Ishikawa (cell line): ENCODE data around the gene PCDH9.

Experiments used
- CEBPB ChIP-seq: IDR thresholded peaks from 2 replicates; pipeline ENCODE4 v1.6.1; 2012
- CREB1 ChIP-seq: IDR thresholded peaks from 2 replicates; pipeline ENCODE4 v1.6.1; 2012; ENCODE audit warnings: low read depth
- EGR1 ChIP-seq: IDR thresholded peaks from 2 replicates; pipeline ENCODE4 v1.6.1; 2012
- EP300 ChIP-seq: IDR thresholded peaks from 2 replicates; pipeline ENCODE4 v1.6.1; 2012; ENCODE audit warnings: borderline replicate concordance
- FOXM1 ChIP-seq: IDR thresholded peaks from 2 replicates; pipeline ENCODE4 v1.6.1; 2012; ENCODE audit warnings: low read depth, borderline replicate concordance
- NFIC ChIP-seq: IDR thresholded peaks from 2 replicates; pipeline ENCODE4 v1.6.1; 2012
- RAD21 ChIP-seq: IDR thresholded peaks from 2 replicates; pipeline ENCODE4 v1.6.1; 2012; ENCODE audit warnings: low read depth
- REST ChIP-seq: IDR thresholded peaks from 2 replicates; pipeline ENCODE4 v1.6.1; 2012; ENCODE audit warnings: low read depth, mild to moderate bottlenecking
- TAF1 ChIP-seq: IDR thresholded peaks from 2 replicates; pipeline ENCODE4 v1.6.1; 2012; ENCODE audit warnings: low read depth, mild to moderate bottlenecking
- TCF12 ChIP-seq: IDR thresholded peaks from 2 replicates; pipeline ENCODE4 v1.6.1; 2012; ENCODE audit warnings: low read depth
- TEAD4 ChIP-seq: IDR thresholded peaks from 2 replicates; pipeline ENCODE4 v1.6.1; 2012
- YY1 ChIP-seq: IDR thresholded peaks from 2 replicates; pipeline ENCODE4 v1.6.1; 2012; ENCODE audit warnings: low read depth
- ZBTB7A ChIP-seq: IDR thresholded peaks from 2 replicates; pipeline ENCODE4 v1.6.1; 2012; ENCODE audit warnings: low read depth
- TF ChIP-seq, protein P1 (sequence below): IDR thresholded peaks from 2 replicates; pipeline ENCODE4 v1.6.1; 2012
- TF ChIP-seq, protein P2 (sequence below): IDR thresholded peaks from 2 replicates; pipeline ENCODE4 v1.6.1; 2012

The PCDH9 gene

GRCh38 chr13:66369666-66370065, 860.5 kb downstream of the PCDH9 start:
- no peak for TF ChIP-seq YY1
- TF ChIP-seq ZBTB7A, result no peak
- TF ChIP-seq, protein P1, sequence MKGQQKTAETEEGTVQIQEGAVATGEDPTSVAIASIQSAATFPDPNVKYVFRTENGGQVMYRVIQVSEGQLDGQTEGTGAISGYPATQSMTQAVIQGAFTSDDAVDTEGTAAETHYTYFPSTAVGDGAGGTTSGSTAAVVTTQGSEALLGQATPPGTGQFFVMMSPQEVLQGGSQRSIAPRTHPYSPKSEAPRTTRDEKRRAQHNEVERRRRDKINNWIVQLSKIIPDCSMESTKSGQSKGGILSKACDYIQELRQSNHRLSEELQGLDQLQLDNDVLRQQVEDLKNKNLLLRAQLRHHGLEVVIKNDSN, result no peak
- TF ChIP-seq TEAD4, result no peak
- no peak for TF ChIP-seq CREB1
- TF ChIP-seq EP300, result no peak
- no peak for TF ChIP-seq CEBPB
- no peak for TF ChIP-seq NFIC
- TF ChIP-seq REST, result no peak
- TF ChIP-seq RAD21, result no peak
- TF ChIP-seq FOXM1, result no peak
- TF ChIP-seq TCF12, result no peak
- no peak for TF ChIP-seq EGR1
- TF ChIP-seq TAF1, result no peak
- TF ChIP-seq, protein P2, sequence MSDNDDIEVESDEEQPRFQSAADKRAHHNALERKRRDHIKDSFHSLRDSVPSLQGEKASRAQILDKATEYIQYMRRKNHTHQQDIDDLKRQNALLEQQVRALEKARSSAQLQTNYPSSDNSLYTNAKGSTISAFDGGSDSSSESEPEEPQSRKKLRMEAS, result no peak

DNA sequence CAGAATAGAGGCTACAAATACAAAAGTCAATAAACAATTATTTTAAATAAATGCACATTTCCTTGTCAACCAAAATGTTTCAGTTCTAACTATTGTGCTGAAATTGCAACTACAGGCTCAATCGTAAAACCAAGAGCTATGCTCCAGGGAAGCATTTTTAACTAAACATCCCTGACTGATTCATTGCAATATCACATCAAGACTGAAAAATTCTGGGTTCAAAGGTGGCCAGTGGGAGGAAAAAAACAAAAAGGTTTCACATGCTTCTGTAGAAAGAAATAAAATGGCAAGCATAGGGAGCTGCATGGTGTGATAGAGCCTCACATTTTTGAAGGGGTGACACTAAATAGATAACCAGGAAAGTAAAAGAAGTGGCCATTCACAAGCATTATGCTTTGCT, 862.8 kb downstream of the PCDH9 start:
- no peak for TF ChIP-seq RAD21
- TF ChIP-seq EGR1, result no peak
- no peak for TF ChIP-seq TCF12
- TF ChIP-seq CREB1, result no peak
- TF ChIP-seq EP300, result no peak
- TF ChIP-seq TEAD4, result no peak
- no peak for TF ChIP-seq ZBTB7A
- TF ChIP-seq REST, result no peak
- TF ChIP-seq TAF1, result no peak
- TF ChIP-seq, protein P1, result no peak
- TF ChIP-seq CEBPB, result no peak
- TF ChIP-seq NFIC, result no peak
- TF ChIP-seq FOXM1, result no peak

DNA sequence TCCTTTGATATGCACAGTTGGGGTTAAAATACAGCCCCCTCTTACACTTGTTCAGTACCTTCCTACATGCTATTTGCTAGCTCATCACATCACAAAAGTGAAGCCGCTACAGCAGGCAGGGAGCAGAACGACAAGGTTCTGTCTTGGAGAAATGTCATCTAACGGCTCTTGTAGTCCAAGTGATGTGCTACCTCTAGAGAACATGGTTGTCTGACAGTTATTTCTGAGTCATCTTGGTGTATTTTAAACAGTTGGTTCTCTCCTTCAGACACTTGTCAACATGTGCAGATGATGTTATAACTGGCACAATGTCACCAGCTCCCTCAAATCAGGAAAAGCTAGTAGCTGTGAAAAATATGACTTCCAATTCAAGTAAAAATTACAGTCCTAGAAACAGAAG, 865.0 kb downstream of the PCDH9 start:
- TF ChIP-seq TAF1, result no peak
- no peak for TF ChIP-seq CEBPB
- no peak for TF ChIP-seq YY1
- no peak for TF ChIP-seq FOXM1
- TF ChIP-seq EGR1, result no peak
- TF ChIP-seq, protein P2, result no peak
- no peak for TF ChIP-seq NFIC
- no peak for TF ChIP-seq ZBTB7A

DNA sequence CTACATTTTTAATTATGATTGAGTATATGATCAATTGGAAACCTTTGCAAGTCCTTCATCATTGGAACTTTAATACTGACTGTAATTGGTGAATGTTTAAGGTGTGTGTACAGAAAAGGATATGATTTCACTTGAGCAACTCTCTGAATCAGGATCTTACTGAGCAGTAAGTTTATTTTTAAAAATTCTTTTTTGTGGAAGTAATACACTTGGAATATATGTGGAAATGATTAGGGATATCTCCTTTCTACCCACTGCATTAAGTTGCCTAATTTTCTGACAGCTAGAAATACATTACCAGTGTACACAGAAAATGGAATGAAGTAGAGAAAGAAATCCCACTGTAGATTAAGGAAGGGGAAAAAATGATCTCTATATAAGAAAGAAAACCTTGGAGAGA, 865.8 kb downstream of the PCDH9 start:
- TF ChIP-seq EGR1 (no peak), TAF1 (no peak)

DNA sequence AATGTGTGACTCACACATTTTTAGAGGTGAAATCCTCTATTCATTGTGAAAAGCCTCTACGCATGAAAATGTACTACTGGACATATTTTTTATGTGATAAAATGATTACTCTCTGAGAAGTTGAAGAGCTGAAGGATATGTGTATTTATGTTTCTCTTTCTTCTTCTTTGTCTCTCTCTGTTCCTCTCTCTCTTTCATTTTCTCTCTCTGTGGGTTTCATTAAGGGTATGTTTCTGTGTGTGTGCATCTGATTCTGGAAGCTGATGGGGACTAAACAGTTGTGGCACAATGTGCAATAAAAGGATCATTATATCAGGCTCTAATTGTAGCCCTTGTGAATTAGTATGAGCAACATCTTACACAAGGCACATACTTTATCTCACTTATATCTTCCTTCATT, 867.7 kb downstream of the PCDH9 start:
- TF ChIP-seq EGR1 (no peak), ZBTB7A (no peak), REST (no peak), TCF12 (no peak), YY1 (no peak), CREB1 (no peak), NFIC (no peak), TEAD4 (no peak), CEBPB (no peak), FOXM1 (no peak)
- TF ChIP-seq, protein P1, result no peak
- TF ChIP-seq, protein P2, result no peak
